PFSK-1 (cell line): ENCODE results near the gene ZNF319.

Source experiments
- POLR2AphosphoS5 ChIP-seq: IDR thresholded peaks from 2 replicates; pipeline ENCODE4 v1.6.1; 2012; ENCODE audit warnings: low read depth, mild to moderate bottlenecking, control low read depth, low read length, moderate library complexity
- SIN3A ChIP-seq: IDR thresholded peaks from 2 replicates; pipeline ENCODE4 v1.6.1; 2012; ENCODE audit warnings: mild to moderate bottlenecking, low read length, moderate library complexity, borderline replicate concordance; ENCODE audit not compliant: insufficient read depth

- TF ChIP-seq POLR2AphosphoS5 (no peak), SIN3A (no peak)
Observed at GRCh38 chr16:58046936-58047335, 46.5 kb upstream of the ZNF319 start.
